ENCODE data around the gene PPTC7.
"Not testable (repeated sequence)": the region's sequence is repeated elsewhere in the genome, so short reads cannot be mapped to it uniquely, and the experiment has no call there.

PPTC7 gene

GRCh38 chr12:110531741-110532333 lies 51.3 kb downstream of the PPTC7 start:
- no peak for DNase-seq

- no peak for DNase-seq
Observed at GRCh38 chr12:110530511-110530910, 52.6 kb downstream of the PPTC7 start.

GRCh38 chr12:110528277-110528839 lies 54.8 kb downstream of the PPTC7 start:
- DNase-seq = no peak

GRCh38 chr12:110520876-110521712 lies 62.0 kb downstream of the PPTC7 start:
- DNase-seq = not testable (repeated sequence)

- not testable (repeated sequence) for DNase-seq
Observed at GRCh38 chr12:110518014-110518413, 65.1 kb downstream of the PPTC7 start.

GRCh38 chr12:110516995-110517394 lies 66.1 kb downstream of the PPTC7 start:
- no peak for DNase-seq

GRCh38 chr12:110514363-110514762 lies 68.8 kb downstream of the PPTC7 start:
- DNase-seq = no peak

GRCh38 chr12:110513842-110514241 lies 69.3 kb downstream of the PPTC7 start:
- no peak for DNase-seq

- no peak for DNase-seq
Observed at GRCh38 chr12:110508071-110508586, 75.0 kb downstream of the PPTC7 start.

- DNase-seq = no peak
Observed at GRCh38 chr12:110505332-110505731, 77.8 kb downstream of the PPTC7 start.

- DNase-seq = no peak
Observed at GRCh38 chr12:110503432-110503831, 79.7 kb downstream of the PPTC7 start.

- peak; percentile 94 for DNase-seq
Observed at GRCh38 chr12:110501752-110502738, 81.1 kb downstream of the PPTC7 start, which contains the start of the genes RAD9B and VPS29. TSS of gene RAD9B (plus strand) at chr12:110502331. CDS start at chr12:110502338, 7 bp downstream. TSS of gene VPS29 (minus strand) at chr12:110502111. CDS start at chr12:110502051, 60 bp downstream.

- DNase-seq = no peak
Observed at GRCh38 chr12:110501399-110501751, 81.7 kb downstream of the PPTC7 start.

GRCh38 chr12:110498984-110499706 lies 84.0 kb downstream of the PPTC7 start:
- no peak for DNase-seq
